ELR (cell line): Measurements from ENCODE around the gene CRB1.
"Not testable (repeated sequence)": the region's sequence is repeated elsewhere in the genome, so short reads cannot be mapped to it uniquely, and the experiment has no call there.

Experiments
- DNase-seq: peaks from one replicate; pipeline ENCODE4 v3.0.0-alpha.2; 2015; ENCODE audit warnings: low read depth

The CRB1 gene

GRCh38 chr1:197402189-197402588, 134.1 kb downstream of the CRB1 start:
- DNase-seq: no peak

GRCh38 chr1:197404774-197405173, 136.7 kb downstream of the CRB1 start:
- DNase-seq: not testable (repeated sequence)

- DNase-seq: not testable (repeated sequence)
These were observed 137.6 kb downstream of the CRB1 start for GRCh38 chr1:197405614-197406013.

- DNase-seq: peak; percentile 5
These were observed 145.5 kb downstream of the CRB1 start for GRCh38 chr1:197413564-197413963.

- no peak for DNase-seq
These were observed 147.2 kb downstream of the CRB1 start for GRCh38 chr1:197415221-197415620.

GRCh38 chr1:197418693-197419092, 150.6 kb downstream of the CRB1 start:
- DNase-seq: no peak

GRCh38 chr1:197422993-197423392, 154.9 kb downstream of the CRB1 start:
- DNase-seq: peak; percentile 77

GRCh38 chr1:197424380-197424779, 156.3 kb downstream of the CRB1 start:
- no peak for DNase-seq

GRCh38 chr1:197429372-197429771, 161.3 kb downstream of the CRB1 start:
- no peak for DNase-seq

- no peak for DNase-seq
These were observed 167.2 kb downstream of the CRB1 start for GRCh38 chr1:197435224-197435623.

GRCh38 chr1:197437601-197438000, 169.5 kb downstream of the CRB1 start:
- DNase-seq: no peak

- no peak for DNase-seq
These were observed 170.1 kb downstream of the CRB1 start for GRCh38 chr1:197438010-197438790.

GRCh38 chr1:197439708-197440280, 171.7 kb downstream of the CRB1 start:
- DNase-seq: no peak

GRCh38 chr1:197440715-197441114, 172.7 kb downstream of the CRB1 start:
- no peak for DNase-seq

- DNase-seq: peak; percentile 32
These were observed 174.0 kb downstream of the CRB1 start for GRCh38 chr1:197441999-197442414.

GRCh38 chr1:197444755-197445154, 176.7 kb downstream of the CRB1 start:
- DNase-seq: peak; percentile 14

GRCh38 chr1:197448121-197448779, 180.2 kb downstream of the CRB1 start:
- no peak for DNase-seq

- DNase-seq: no peak
These were observed 183.3 kb downstream of the CRB1 start for GRCh38 chr1:197451381-197451780.

- DNase-seq: no peak
These were observed 185.5 kb downstream of the CRB1 start for GRCh38 chr1:197453376-197454058.

- DNase-seq: no peak
These were observed 194.5 kb downstream of the CRB1 start for GRCh38 chr1:197462539-197462938.

GRCh38 chr1:197463142-197463541, 195.1 kb downstream of the CRB1 start:
- no peak for DNase-seq

GRCh38 chr1:197464044-197464443, 196.0 kb downstream of the CRB1 start:
- DNase-seq: peak; percentile 6
